Upper lobe of left lung (tissue), 6 donors: ENCODE results near the gene DDC. TPM values are rescaled to one million over a fixed set of nuclear protein-coding genes. Genes with fewer than 3 reads are reported as not detected.
"Not testable (repeated sequence)": the region's sequence is repeated elsewhere in the genome, so short reads cannot be mapped to it uniquely, and the experiment has no call there.

ENCODE experiments used
- ATAC-seq, 2 donors: fragments of 200-7000 bp; cut with Tn5 transposase; one replicate each; pipeline ENCODE4 v1.9.1; 2022; ENCODE audit warnings: mild to moderate bottlenecking in 2 of 2, moderate library complexity in 2 of 2; ENCODE audit not compliant: low FRiP score in 2 of 2
- DNase-seq, 2 donors: peaks; one replicate each; pipeline ENCODE4 v3.0.0-alpha.2; 2019 to 2020
- H3K27ac ChIP-seq, 4 donors: fragments of 200-600 bp; sonication (generic); one replicate each; pipeline ENCODE4 v1.5.1; 2016 to 2019
- H3K27me3 ChIP-seq, 4 donors: fragments of 200-600 bp; sonication (generic); one replicate each; pipeline ENCODE4 v1.5.1; 2017 to 2019
- H3K36me3 ChIP-seq, 4 donors: fragments of 200-600 bp; sonication (generic); one replicate each; pipeline ENCODE4 v1.5.1; 2016 to 2019
- H3K4me1 ChIP-seq, 4 donors: fragments of 200-600 bp; sonication (generic); one replicate each; pipeline ENCODE4 v1.5.1; 2018 to 2019
- H3K4me3 ChIP-seq, 4 donors: fragments of 200-600 bp; sonication (generic); one replicate each; pipeline ENCODE4 v1.5.1; 2017 to 2019; ENCODE audit warnings: mild to moderate bottlenecking in 2 of 4, moderate library complexity in 1 of 4
- H3K9me3 ChIP-seq, 4 donors: fragments of 200-600 bp; sonication (generic); one replicate each; pipeline ENCODE4 v1.5.1; 2018 to 2019
- CTCF ChIP-seq, 6 experiments: fragments of 450-650 bp in 4 of 6; fragments of 200-600 bp in 2 of 6; sonication (generic) in 2 of 6; IDR thresholded peaks; one replicate each; pipeline ENCODE4 v1.5.1; 2016 to 2019; ENCODE audit warnings: antibody characterized with exemption in 6 of 6
- EP300 ChIP-seq, 4 donors: sonication (generic); formaldehyde crosslinking; IDR thresholded peaks; one replicate each; pipeline ENCODE4 v1.5.1; 2017; ENCODE audit warnings: antibody characterized with exemption in 4 of 4, control low read depth in 2 of 4
- POLR2A ChIP-seq, 4 donors: fragments of 450-650 bp; IDR thresholded peaks; one replicate each; pipeline ENCODE4 v1.5.1; 2016 to 2017; ENCODE audit warnings: antibody characterized with exemption in 4 of 4, mild to moderate bottlenecking in 2 of 4
- POLR2AphosphoS5 ChIP-seq, 2 donors: sonication (generic); formaldehyde crosslinking; IDR thresholded peaks; one replicate each; pipeline ENCODE4 v1.5.1; 2017; ENCODE audit warnings: antibody characterized with exemption in 2 of 2
- WGBS, 2 donors: methylation state at CpG; one replicate each; pipeline ENCODE4 v1.1.5; 2017 to 2018; 5-methylcytosine and 5-hydroxymethylcytosine counted together
- total RNA-seq, 6 donors: library from RNA; depleted of rRNA in 4 of 6; stranded (reverse); fragments of >200 nt in 4 of 6; gene quantifications; one replicate each; pipeline versions ENCODE4 v1.1.0 to v1.2.1, GENCODE V29; 2016 to 2021
- donor health status: DM: no; HTN: no; CAD: no; lungs with moderate emphysema.
- donor health status: DM: no; HTN: yes; CAD: no; lungs with severe emphysema.

The DDC gene
- total RNA-seq, 6 donors from 2014 or later = 1.2 to 2.0 (median 1.4) TPM; not detected in 1

- 65 to 73% methylated on average over 10 to 12 of the region's 12 CpGs for WGBS, 2 donors
- no peak overlapping the region for H3K27ac ChIP-seq
- no peak overlapping the region for H3K4me3 ChIP-seq
- H3K27me3 ChIP-seq = no peaks in the 10 kb centered on the region
- no peaks in the 10 kb centered on the region for H3K9me3 ChIP-seq
- DNase-seq (no peak), ATAC-seq (peak in 1 of 2 donors; percentile 60)
- H3K4me1 ChIP-seq = peaks cover 0 to 2% (median 0%) of the 10 kb centered on the region in 4 donors
- TF ChIP-seq POLR2A (IDR thresholded peaks at IDR 0.05) = no peak
- no peak for TF ChIP-seq CTCF (IDR thresholded peaks at IDR 0.05)
- TF ChIP-seq POLR2AphosphoS5 (IDR thresholded peaks at IDR 0.05) = no peak
- no peak for TF ChIP-seq EP300 (IDR thresholded peaks at IDR 0.05)
- H3K36me3 ChIP-seq = no peaks in the 10 kb centered on the region
These were observed 33.7 kb downstream of the DDC start for GRCh38 chr7:50531401-50531911.

DNA sequence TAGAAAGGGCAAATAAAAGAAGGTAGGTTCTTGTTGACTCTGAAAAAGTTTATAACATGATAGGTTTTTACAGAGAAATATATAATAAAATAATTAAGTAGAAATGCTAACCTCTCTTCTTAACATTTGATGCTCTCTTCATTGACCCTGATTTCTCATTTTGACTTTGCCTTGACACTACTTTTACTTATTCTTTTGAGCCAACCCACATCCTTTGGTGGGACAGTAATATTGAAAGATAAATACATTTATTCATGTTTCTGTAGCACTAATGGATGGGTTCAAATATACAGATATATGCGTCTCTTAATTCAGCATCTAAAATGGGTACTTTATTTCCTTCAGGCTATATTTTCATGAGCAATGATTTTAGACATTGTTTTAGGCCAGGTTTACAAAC is 34.4 kb downstream of the DDC start:
- H3K9me3 ChIP-seq = no peaks in the 10 kb centered on the region
- no peaks in the 10 kb centered on the region for H3K27me3 ChIP-seq
- ATAC-seq (no peak), DNase-seq (no peak)
- no peak overlapping the region for H3K27ac ChIP-seq
- H3K4me3 ChIP-seq = no peak overlapping the region
- H3K36me3 ChIP-seq = no peaks in the 10 kb centered on the region
- H3K4me1 ChIP-seq = peaks cover 0 to under 1% (median 0%) of the 10 kb centered on the region in 4 donors
- TF ChIP-seq POLR2A (IDR thresholded peaks at IDR 0.05) = no peak
- no peak for TF ChIP-seq EP300 (IDR thresholded peaks at IDR 0.05)
- TF ChIP-seq POLR2AphosphoS5 (IDR thresholded peaks at IDR 0.05) = no peak
- TF ChIP-seq CTCF (IDR thresholded peaks at IDR 0.05) = no peak
- 87 to 95% methylated on average over 1 of the region's 1 CpG for WGBS, 2 donors

- Histone ChIP-seq H3K4me3 (no peak overlapping the region), H3K36me3 (no peaks in the 10 kb centered on the region), H3K27me3 (no peaks in the 10 kb centered on the region), H3K27ac (no peak overlapping the region), H3K4me1 (no peaks in the 10 kb centered on the region), H3K9me3 (no peaks in the 10 kb centered on the region)
- ATAC-seq = no peak
- 79 to 85% methylated on average over 13 to 15 of the region's 15 CpGs for WGBS, 2 donors
- TF ChIP-seq EP300 (IDR thresholded peaks at IDR 0.05) = no peak
- no peak for TF ChIP-seq CTCF (IDR thresholded peaks at IDR 0.05)
- TF ChIP-seq POLR2AphosphoS5 (IDR thresholded peaks at IDR 0.05) = no peak
- no peak for DNase-seq
These were observed 35.9 kb downstream of the DDC start for GRCh38 chr7:50529093-50529862.

GRCh38 chr7:50528266-50529092 is 36.7 kb downstream of the DDC start:
- ATAC-seq (no peak), DNase-seq (no peak)
- Histone ChIP-seq H3K36me3 (no peaks in the 10 kb centered on the region), H3K27ac (no peak overlapping the region), H3K4me3 (peak overlapping the region in 3 of 4 donors; percentile 5 to 19 (median 8)), H3K4me1 (no peaks in the 10 kb centered on the region), H3K9me3 (no peaks in the 10 kb centered on the region), H3K27me3 (no peaks in the 10 kb centered on the region)
- no peak for TF ChIP-seq POLR2A (IDR thresholded peaks at IDR 0.05)
- TF ChIP-seq EP300 (IDR thresholded peaks at IDR 0.05) = no peak
- no peak for TF ChIP-seq CTCF (IDR thresholded peaks at IDR 0.05)
- no peak for TF ChIP-seq POLR2AphosphoS5 (IDR thresholded peaks at IDR 0.05)
- 63 to 65% methylated on average over 8 to 11 of the region's 11 CpGs for WGBS, 2 donors

DNA sequence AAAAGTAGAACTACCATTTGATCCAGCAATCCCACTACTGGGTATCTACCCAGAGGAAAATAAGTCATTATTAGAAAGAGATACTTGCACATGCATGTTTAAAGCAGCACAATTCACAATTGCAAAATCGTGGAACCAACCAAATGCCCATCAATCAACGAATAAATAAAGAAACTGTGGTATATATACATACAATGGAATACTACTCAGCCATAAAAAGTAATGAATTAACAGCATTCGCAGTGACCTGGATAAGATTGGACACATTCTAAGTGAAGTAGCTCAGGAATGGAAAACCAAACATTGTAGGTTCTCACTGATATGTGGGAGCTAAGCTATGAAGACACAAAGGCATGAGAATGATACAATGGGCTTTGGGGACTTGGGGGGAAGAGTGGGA is 45.9 kb downstream of the DDC start:
- not testable (repeated sequence) for ATAC-seq, H3K27ac ChIP-seq, H3K4me1 ChIP-seq, H3K4me3 ChIP-seq, H3K9me3 ChIP-seq, H3K36me3 ChIP-seq, H3K27me3 ChIP-seq, DNase-seq
- 72 to 81% methylated on average over 3 of the region's 3 CpGs for WGBS, 2 donors
